GM19455 (cell line): ENCODE results near the gene RGS7.
"Not testable (repeated sequence)": the region's sequence is repeated elsewhere in the genome, so short reads cannot be mapped to it uniquely, and the experiment has no call there.

Experiments used
- ATAC-seq: cut with Tn5 transposase; IDR thresholded peaks from one replicate; pipeline ENCODE4 v1.9.1; 2021; ENCODE audit not compliant: unreplicated experiment

The RGS7 gene

DNA sequence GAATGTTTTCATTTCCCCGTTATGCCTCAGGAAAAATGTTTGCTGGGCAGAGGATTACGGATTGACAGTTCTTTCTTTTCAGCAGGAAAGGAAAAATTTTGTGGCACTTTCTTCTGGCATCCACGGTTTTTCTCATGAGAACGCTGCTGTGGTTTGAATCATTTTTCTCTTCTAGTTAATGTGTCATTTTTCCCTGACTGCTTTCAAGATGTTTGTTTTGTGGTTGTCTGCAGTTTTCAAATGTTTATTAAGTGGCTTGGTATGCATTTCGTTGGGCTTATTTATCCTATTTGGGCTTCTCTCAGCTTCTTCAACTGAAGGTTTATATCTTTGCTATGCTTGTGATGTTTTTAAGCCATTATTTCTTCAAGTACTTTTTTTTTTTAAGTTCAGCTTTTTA is 359.0 kb downstream of the RGS7 start:
- no peak for ATAC-seq

DNA sequence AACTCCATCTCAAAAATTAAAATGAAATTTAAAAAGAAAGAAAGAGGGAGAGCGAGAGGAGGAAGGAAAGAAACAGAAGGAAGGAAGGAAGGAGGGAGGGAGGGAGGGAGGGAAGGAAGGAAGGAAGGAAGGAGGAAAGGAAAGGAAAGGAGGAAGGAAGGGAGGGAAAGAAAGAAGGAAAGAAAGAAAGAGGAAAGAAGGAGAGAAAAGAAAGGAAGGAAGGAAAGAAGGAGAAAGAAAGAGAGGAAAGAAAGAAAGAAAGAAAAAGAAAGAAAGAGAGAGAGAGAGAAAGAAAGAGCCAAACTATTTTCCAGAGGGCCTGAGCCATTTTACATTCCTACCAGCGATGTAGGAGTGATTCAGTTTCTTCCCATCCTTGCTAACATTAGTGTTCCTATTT is 364.0 kb downstream of the RGS7 start:
- no peak for ATAC-seq

DNA sequence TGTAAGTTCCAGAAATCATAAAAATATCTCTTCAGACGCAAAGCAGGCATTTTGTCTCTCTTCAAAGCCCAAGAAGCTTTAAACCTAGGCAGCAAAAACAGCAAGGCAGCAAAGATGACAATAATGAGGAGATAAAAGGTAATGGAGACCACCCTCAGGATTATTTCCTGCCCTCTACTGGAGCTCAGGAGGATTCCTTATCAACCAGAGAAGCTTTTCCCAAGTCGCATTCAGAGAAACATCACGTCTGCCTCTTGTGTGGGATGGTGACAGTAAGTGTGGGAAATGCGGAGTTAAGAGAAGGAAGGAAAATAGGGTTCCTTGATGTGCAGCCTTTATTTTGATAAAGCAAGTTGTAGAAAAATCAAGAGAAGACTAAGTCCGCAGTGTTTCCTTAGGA is 365.8 kb downstream of the RGS7 start:
- no peak for ATAC-seq

DNA sequence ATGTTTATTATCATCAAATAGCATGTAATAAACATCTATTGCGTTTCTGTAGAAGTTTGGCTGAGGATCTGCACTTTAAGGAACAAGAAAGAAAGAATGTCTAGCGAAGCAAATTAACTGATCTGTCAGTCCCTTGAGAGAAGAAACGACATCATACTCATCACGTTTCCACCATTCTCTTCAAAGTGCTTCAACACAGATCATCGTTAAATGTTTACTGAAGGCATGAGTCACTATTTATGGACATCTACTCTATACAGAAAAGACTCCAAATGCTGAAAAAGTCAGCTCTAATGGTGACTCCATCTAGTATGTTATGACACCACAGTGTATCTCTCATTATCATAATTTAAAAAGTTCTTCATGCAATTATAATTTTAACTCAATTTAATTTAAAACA is 369.1 kb downstream of the RGS7 start:
- ATAC-seq: no peak

DNA sequence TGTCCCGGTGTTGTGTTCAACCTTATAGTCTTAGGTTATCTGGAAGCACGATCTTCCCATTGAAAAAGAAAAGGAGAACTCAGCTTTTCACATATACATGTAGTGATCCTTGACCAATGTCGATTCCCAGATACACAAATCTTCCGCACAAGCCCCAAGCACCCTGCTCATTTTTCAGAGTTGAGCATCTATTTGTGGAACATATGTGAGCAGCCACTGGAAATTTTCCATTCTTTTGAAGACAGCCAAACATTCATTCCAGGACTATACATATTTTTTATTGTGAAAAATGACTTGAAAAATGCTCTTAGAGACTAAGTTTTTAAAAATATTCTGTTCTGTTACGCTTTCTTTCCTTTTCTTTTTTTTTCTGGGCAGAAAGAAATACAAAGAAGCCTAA is 371.9 kb downstream of the RGS7 start:
- no peak for ATAC-seq

DNA sequence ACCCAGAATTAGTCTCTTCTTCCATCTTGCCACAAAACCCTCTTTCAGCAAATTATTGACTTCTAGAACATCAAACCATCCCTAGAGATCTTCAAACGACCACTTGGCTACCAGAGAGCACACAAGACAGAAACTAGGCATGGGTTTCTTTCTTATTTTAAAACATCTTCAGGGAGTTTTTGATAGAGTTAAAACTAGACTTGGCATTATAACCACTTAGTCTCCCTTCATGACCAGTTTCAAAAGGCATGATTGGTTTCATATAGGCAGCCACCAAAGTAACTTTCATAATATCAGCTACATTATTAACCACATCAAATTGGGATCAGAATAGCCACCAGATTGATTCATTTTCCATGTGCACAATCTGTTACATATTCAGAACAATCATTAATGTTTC is 376.7 kb downstream of the RGS7 start:
- ATAC-seq: no peak

DNA sequence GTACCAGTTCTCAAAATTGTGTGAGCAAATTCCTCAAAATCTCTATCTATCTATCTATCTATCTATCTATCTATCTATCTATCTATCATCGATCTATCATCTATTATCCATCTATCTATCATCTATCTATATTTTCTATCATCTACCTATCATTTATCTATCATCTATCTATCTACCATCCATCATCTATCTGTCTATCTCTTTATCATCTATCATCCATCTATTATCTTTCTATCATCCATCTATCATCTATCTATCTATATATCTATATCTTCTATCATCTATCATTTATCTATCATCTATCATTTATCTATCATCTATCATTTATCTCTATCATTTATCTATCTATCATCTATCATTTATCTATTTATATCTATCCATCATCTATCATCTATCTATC is 380.3 kb downstream of the RGS7 start:
- ATAC-seq: no peak

DNA sequence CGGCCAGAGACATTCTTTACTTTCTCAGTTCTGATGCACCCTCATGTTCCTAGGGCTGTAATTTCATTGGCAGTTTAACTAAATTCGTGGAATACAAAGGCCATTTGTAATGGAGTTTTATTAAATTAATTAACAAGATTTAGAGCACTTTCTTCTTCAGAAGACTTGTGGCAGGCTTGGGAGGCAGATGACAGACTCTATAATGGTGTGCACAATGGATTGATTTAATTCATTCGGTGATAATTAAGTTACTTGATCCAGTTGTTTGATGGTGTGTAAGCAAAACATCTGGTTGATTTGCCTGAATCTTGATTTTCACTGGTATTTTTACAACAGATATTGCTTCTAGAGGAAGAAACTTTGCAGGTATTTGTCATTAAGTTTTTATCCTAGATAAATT is 383.1 kb downstream of the RGS7 start:
- no peak for ATAC-seq

DNA sequence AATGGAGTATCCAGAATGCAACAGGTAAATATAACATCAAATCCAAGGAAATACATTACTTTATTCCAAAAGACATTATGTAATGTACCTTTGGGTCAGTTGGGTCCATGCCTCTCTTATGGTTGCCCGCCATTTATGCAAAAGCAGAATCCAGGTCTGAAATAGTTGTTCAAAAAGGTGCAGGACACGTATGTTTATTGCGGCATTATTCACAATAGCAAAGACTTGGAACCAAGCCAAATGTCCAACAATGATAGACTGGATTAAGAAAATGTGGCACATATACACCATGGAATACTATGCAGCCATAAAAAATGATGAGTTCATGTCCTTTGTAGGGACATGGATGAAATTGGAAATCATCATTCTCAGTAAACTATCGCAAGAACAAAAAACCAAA is 384.9 kb downstream of the RGS7 start:
- not testable (repeated sequence) for ATAC-seq

DNA sequence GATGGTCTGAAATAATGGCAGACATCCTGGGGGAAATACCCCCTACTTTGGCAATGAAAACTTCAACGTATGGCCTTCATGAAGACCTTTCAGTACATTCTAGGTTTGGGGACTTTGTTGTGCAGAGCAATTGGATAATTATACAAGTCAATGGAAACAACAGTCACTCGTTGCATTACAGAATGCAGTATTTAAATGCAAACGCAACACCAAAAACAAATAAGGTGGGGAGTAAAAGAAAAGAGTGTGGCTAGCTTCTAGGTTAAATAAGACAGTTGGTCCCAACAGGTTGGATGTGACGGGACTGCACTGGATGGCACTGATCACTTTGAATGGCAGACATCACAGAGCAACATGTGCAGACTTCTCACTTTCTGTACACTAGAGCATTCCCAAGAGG is 386.8 kb downstream of the RGS7 start:
- no peak for ATAC-seq

DNA sequence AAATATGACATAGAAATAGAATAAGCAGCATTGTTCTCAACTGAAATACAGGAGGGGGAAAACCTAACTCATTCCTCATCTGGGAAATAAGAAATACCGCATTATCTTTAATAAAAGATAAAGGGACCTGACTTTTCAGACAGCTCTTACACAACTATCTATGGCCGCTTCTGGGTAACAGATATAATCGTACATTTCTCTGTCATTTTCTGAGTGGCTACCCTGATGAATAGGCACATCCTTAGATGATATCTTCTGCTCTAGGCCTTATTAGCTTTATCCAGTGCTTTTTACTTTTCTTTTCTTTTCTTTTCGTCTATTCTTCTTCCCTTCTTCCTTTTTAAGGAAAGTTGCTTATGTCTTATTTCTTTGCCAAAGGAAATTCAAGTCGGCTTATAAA is 388.1 kb downstream of the RGS7 start:
- ATAC-seq: no peak

DNA sequence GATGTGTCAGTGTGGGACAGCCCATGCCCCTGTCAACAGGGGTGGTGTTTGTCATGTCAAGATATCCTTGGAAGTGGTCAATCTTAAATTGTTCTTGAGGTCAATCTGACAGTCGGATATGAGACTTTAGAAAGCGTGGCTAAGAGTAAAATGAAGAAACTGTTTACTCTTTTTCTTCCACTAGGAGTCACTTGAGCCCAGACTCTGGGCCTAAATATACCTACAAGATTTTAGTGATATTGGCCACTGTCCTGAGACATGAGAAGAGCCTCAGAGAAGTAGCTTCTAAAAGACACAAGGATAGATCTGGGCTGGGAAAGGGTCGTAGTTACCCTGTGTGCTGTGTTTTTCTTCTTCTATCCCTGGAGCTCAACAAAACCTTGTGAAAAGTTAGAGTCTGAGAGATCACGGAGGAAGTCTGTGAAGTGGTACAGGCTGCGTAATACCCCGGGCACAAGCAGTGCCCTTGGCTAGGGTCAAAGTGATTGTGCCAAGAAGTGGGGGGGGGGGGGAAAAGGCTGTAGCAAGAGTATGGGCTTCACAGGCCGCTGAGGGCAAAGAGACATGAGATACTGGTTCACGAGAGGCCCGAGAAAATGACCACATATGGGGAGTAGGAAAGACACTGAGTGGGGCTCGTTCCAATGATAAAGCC is 389.8 kb downstream of the RGS7 start:
- ATAC-seq: no peak

DNA sequence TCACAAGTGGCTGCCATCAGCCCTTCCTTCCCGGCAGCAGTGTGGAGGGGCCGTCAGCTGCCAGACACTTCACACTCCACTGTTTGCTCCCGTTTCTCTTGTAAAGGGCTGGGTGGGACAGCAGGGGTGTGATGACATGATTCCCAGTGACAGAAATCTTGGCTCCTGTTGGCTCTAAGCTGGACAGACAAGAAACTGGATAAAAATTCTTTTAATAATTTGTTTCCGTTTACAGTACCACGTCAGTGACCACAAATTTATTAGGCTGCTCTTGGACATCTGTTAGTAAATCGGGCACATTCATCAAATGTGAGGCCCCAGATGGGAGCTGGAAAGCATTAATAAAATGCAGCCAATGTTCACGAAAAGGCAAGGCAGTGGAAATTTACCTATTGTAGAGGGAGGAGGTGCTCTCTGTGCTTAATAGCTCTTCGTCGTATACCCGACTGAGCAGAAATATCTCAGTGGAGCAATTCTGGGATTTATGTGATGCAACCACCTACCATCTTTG is 391.4 kb downstream of the RGS7 start:
- ATAC-seq: no peak

DNA sequence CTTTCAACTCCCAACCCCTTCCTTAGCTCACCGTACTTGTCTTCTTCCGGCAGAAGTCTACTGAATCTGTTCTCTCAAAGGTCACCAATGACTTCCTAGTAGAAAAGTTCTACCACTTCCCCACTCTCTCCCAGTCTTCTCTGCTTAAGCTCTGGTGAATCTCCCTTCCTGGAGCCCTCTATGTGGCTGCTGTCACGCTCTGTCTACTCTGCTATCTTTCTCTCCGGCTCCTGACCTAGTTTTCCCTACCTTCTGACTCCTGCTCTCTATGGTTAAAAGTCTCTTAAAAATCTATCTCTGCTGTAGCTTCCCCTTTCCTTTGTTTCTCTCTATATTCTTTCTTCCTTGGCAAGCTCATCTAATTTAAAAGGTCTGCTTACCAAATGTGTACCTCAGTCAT is 394.9 kb downstream of the RGS7 start:
- no peak for ATAC-seq

DNA sequence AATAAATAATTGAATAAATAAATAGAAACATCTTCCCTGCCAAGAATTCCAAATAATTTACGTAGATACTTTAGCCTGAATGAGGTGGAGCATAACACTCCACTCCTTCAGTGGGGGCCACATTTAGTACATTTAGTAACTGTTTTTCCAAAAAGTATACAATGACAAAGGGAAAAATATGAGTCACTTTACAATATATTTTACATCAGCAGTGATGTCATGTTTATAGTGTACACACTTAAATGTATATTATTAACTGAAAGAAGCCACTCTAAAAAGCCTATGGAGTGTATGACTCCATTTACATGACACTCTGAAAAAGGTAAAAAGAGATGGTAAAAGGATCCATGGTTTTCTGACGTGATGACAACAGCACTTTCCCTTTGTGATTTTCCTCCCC is 400.6 kb downstream of the RGS7 start:
- ATAC-seq: no peak

DNA sequence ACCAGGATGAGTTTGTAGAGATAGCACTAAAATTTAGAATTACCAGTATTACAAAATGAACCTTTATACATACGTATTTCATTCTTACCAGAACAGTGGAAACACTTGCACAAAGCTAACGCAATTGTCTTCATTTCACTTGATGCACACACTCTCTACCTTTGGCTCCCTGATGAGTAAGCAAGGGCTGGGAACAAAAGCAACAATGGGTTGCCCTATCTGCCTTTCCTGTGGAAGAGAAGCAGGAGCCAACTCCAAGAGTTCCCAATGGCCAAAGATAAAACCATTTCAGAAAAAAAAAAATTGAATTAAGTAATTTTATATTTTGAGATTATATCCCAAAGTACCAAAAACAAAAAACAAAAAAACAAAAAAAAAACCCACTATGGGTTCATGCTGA is 401.0 kb downstream of the RGS7 start:
- no peak for ATAC-seq

DNA sequence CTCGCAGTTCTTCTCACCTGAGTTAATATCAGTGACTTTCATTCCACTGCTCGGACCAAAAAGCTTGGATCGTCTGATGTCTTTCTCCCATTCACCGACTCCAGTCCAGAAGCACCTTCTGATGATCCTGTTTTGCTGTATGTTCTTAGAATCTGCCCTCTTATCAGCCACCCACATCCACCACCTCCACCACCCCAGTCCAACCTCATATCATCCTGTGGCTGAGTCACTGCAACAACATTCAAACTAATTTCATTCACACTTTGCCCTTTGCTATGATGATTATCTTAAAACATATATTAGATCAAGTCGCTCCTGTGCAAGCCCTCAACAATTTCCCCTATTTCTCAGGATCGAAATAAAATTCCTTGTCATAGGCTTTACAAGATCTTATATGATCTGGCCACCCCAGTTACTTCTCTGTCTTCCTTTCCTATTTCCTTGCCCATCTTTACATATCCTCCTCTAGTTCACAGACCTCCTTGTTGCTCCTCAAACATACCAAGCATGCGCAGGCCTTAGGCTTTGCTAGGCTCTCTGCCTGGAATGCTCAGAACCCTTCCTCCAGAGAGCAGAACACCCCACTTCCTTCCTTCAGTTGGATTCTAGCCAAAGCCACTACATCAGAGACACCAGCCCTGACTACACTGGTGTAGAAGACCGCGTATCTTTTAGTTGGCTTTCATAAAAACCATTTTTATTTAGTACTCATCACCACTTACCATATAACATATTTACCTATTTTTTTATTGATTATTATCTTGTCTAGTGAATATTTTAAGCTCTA is 409.4 kb downstream of the RGS7 start:
- no peak for ATAC-seq

DNA sequence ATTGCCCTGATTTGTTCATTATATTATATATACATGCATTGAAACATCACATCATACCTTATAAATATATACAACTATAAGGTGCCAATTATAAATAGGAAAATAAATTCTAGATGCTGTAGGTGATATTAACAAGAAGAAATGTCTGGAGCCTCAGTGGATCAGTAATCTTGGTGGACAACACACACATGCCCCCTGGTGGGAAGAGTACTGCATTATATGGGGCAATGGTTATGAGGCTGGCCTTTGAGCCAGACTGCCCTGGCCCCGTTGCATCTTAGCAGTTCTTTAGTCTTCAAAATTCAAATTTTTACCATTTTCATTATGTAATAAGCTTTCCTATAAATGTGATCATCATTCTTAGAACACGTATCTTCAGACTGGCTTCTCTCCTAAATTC is 410.1 kb downstream of the RGS7 start:
- no peak for ATAC-seq

DNA sequence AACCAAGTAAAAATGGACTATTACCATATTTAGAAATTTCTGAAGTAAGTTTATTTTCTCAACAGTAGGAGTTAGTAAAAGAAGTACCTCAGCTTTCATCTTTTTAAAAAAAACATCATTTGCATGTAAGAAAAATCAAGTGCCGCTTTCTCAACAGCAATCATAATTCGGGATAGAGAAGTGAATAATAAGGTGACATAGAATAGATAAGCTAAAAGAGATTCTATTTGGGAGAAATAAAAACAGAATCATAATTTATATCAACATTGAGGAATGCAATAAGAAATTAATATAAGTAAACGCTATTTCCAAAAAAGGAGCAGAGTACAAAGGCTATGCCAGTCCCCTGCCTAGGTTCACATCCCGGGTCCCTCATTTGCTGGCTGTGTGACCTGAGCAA is 414.1 kb downstream of the RGS7 start:
- no peak for ATAC-seq

DNA sequence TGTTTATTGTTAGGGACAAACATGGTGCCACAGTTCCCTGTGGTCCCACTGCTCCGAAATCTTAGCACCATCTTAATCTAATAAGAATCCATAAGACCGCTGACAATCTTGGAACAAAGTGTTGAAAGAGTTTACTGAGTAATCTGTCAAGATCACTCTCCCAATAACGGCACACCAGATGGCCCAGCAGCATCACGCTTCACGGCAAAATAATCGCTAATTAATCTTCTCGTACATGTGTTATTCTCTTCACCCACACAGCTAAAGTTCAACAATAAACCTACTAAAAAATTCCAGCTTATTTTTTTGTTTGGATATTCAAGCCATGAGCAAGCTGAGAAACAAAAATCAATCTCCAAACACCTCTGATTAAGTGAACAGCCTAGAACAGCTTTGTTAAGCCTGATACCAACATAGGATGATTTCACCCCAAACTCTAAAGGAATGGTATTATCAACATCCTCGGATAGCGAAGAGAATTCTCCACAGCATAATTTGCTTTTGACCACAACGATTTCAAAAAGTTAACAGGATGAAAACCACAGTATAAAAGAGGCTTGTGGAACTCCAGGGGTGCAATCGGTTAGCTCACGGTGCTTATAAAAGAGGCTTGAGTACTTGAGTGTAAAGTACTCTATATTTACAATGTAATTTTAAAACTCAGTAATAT is 415.2 kb downstream of the RGS7 start:
- ATAC-seq: no peak

DNA sequence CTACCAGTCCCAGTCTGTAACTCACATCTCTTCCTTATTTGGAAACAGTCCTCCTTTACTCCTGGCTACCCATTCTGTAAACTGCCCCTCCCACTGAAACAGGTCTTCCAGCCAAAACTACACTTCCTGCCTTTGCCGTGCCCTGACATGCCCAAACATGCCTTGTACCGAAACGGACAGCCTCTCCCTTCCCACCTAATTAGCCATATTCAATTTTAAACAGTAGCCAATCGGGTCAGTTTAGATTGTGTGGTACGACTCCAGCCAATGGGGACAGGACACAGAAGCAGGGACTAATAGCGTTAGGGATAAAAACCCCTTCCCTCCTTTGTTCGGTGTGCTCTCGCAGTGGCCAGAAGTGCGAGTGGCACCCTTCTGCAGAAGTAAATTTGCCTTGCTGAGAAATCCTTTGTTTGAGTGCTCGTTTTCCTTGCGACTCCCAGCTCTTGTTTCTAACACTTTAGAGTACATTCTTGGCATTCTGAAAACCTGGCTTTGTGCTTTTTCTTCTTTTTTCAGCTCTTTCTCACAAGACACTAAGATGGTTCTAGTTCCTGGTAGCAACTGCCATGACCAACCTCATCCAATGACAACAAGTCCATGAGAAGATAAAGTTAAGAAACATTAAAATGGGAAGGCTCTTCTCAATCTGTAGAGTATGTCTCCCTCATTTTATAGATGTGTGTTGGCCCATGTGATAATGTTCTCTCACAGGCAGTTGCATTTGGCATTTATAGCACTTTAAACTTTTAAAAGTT is 419.9 kb downstream of the RGS7 start:
- no peak for ATAC-seq
